GM19372 (cell line): Measurements from ENCODE around the gene BCAN.
A peak's percentile ranks its signal among the peaks of the same experiment; 100 is the strongest.

Experiments
- ATAC-seq: cut with Tn5 transposase; IDR thresholded peaks from one replicate; pipeline ENCODE4 v1.9.1; 2021; ENCODE audit warnings: mild to moderate bottlenecking, low read depth, moderate library complexity; ENCODE audit not compliant: unreplicated experiment

Gene BCAN

GRCh38 chr1:156658945-156659574, 17.1 kb downstream of the BCAN start:
- no peak for ATAC-seq

- ATAC-seq, result no peak
These were observed 17.7 kb downstream of the BCAN start for GRCh38 chr1:156659661-156659987.

- peak; percentile 60 for ATAC-seq
These were observed 18.3 kb downstream of the BCAN start for GRCh38 chr1:156659988-156660751.

- no peak for ATAC-seq
These were observed 18.8 kb downstream of the BCAN start for GRCh38 chr1:156660752-156661112.

- no peak for ATAC-seq
These were observed 20.3 kb downstream of the BCAN start for GRCh38 chr1:156662005-156662799.

DNA sequence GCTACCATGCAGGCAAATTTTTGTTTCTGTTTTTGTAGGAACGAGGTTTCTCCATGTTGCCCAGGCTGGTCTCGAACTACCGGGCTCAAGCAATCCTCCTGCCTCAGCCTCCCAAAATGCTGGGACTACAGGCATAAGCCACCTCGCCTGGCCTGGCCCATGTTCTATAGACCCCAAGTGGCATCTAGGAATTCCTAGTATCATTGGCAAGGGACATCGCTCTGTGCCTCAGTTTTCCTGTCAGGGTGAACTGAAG, 20.8 kb downstream of the BCAN start:
- no peak for ATAC-seq

- no peak for ATAC-seq
These were observed 21.3 kb downstream of the BCAN start for GRCh38 chr1:156663178-156663577.

GRCh38 chr1:156664046-156664766, 22.3 kb downstream of the BCAN start:
- no peak for ATAC-seq

DNA sequence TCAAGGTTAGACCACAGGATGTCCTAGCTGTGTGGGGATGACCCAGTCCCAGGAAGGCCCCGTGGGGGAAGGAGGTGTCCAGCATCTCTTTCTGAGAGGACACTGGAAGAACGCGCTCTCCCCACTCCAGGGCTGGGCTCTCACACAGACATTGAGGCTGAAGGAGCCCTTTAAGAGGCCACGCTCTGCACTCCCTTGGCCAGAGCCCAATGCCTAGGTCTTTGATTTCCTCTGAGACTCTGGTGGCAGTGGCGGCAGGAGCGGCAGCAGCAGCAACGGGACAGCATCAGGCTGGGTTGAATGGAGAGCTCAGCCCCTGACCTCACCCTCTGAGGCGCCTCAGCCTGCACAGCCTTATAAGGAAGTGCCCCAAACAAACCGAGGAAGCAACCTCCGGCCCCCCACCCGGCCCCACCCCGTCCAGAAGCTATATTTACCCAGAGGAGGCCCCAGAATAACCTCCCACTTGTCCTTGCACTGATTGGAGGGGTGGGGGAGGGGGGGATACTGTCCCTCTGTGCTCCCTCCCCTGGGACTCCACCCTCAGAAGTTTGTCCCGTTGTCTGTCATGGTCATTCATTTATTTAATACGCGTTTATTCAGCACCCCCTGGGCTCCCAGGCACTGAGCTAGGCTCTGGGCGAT, 23.0 kb downstream of the BCAN start:
- ATAC-seq, result no peak

DNA sequence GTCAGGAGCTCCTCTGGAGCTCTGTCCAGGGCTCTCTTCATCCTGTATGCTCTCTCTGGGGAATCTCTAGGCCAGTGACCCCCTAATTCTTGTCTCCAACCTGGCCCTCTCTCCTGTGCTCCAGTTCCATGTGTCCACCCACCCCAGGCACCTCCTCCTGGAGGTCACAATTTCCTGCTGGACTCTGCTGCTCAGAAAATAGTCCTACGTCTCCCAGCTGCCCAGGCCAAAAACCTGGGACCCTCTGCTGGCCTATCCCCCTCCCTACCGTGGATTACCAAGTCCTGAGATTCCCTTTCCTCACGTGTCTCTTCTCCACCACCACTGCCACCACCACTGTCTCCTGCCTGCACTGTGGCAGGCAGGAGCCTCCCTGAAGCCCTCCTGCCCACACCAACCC, 23.6 kb downstream of the BCAN start:
- no peak for ATAC-seq

DNA sequence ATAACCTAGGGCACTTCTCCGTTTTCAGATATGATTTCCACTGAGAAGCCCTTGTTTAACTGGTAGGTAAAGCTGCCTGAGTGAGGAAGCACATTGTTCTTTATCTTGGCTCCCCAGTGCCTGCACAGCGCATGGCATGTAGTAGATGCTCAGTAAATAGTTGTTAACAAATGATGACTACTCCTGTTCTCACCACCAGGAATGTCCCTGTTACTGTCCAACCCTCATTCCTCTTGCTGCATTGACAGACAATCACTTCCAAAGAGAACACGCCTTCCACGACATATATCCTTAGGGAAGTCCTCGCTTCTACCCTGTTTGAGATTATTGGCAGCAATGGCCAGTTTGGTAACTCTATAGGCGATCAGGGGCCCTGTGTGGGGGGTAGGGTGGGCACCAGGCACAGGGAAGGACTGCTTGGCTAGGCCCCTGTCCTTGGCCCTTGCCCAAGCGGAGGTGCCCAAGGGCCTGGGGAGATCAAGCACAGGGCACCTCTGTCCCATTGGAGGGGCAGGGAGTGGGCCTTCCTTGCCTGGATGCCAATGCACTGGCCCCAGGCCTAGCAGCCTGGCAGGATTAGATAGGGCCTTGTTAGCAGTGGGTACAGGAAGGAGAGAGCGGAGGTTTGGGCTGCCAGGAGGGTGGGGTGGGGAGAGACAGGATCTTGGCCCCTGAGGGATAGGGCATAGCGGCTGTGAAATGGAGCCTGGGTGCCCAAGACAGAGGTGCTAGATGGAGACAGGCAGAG, 25.1 kb downstream of the BCAN start:
- no peak for ATAC-seq

DNA sequence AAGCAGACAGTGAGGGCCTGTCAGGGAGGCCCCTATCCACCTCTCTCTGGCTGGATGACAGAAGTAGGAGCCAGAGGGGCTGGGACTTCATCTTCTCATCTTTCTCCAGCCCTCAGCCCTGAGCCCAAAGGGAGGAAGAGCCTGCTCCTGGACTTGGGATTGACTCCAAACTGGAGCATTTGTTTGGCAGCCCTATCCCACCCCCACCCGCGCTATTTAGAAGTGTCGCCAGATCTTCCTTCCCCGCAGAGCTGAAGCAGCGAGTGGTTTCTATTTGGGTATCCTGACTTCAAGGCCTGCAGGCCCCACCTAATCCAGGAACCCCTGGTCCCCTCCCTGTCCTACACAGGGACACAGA, 25.7 kb downstream of the BCAN start:
- no peak for ATAC-seq

DNA sequence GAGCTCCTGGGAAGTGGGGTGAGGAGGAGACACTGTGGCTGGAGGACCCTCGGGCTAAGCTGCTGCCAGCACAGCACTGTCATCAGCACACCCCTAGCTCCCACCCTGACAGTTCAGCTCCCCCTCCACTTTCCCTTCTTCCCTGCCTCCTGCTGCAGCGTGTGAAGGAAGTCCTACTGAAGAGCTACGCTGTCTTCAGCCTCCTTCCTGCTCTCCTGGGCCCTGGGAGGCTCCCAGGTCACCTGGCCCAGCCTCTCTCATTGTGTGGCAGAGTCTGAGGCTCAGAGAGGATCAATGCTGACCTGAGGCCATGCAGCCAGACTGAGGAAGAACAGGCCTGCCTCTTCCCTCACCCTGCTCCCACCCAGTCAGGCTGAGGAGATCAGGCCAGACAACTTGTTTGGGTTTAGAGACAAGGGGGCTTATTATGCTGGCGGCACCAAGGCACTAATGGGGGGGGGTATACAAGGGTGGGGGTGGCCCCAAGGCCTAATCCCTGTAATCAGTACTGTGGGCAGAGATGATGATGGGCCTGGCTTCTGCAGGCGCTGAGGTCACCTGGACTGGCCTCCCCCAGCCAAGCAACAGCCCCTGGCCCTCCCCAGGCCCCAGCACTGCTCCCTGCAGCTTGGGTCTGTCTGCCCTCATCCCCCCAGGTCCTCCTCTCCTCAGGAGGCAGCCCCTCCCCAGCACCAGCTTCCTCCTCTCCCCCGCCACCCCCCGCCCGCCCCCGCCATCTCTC, 26.2 kb downstream of the BCAN start:
- no peak for ATAC-seq

GRCh38 chr1:156668801-156669637, 27.1 kb downstream of the BCAN start:
- no peak for ATAC-seq

GRCh38 chr1:156669794-156670193, 27.9 kb downstream of the BCAN start:
- ATAC-seq, result no peak

DNA sequence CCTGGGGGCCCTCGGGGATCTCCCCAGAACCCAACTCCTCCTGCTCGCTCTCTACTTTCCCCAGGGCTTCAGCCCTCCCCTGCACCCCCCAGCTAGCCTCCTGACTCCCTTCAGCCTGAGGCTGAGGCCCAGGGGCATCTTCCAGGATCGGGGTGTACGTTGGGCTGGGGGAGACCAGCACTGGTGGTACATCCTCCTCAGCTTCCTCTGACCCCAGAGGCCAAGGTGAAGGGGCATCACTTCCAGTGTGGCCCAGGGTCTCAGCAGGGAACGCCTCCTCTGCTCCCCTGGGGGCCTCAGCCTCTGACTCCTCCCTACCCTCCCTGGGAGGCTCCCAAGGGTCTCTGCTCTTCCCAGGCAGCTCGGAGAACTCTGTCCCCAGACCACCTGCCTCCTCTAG, 28.4 kb downstream of the BCAN start:
- no peak for ATAC-seq

DNA sequence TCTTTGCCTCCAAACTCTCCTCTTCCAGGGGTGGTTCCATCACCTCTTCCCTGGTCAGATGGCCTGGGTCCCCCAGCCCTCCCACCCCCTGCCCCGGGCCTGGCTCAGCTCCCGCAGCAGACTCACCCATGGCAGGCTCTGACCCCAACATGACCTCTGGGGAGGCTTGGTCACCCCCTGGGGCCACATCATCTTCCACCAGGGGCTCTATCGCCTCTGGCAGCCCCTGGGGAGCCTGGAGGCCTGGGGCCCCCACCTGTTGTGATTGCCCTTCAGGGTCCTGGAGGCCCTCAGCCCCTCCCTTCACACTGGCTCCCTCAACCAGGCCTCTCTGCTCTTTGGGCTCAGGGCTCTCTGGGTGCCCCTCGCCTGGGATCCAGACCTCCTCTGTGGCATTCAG, 28.9 kb downstream of the BCAN start:
- no peak for ATAC-seq

DNA sequence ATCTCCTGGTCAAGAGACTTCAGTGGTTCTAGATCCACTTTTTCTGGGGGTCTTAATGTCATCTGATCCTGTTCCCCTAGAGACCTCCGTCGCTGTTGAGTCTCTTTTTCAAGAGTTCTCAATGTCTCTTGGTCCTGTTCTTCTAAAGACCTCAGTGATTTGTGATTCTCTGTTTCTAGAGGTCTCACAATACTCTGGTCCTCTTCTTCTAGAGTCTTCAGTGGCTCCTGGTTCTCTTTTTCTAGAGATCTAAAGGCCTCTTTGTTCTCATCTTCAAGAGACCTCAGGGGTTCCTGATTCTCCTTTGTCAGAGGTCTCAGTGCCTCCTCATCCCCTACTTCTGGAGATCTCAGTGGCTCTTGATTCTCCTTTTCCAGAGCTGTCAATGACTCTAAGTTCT, 29.9 kb downstream of the BCAN start:
- no peak for ATAC-seq
